Measurements from ENCODE around the gene LRP1B.

The LRP1B gene

GRCh38 chr2:140529706-140530105 is 1601.1 kb downstream of the LRP1B start:
- in situ Hi-C loops (cut with HindIII; ENCODE audit: low pct_ligation_motif_present, low pct_unique_long_range_greater_than_20kb, low sequenced_read_pairs) = no loop called here
- DNase-seq = no peak

GRCh38 chr2:140528982-140529381 is 1601.8 kb downstream of the LRP1B start:
- in situ Hi-C loops (cut with HindIII; ENCODE audit: low pct_ligation_motif_present, low pct_unique_long_range_greater_than_20kb, low sequenced_read_pairs) = no loop called here
- no peak for DNase-seq

GRCh38 chr2:140526575-140526974 is 1604.2 kb downstream of the LRP1B start:
- in situ Hi-C loops (cut with HindIII; ENCODE audit: low pct_ligation_motif_present, low pct_unique_long_range_greater_than_20kb, low sequenced_read_pairs) = no loop called here
- peak; percentile 86 for DNase-seq

GRCh38 chr2:140512106-140512505 is 1618.7 kb downstream of the LRP1B start:
- in situ Hi-C loops (cut with HindIII; ENCODE audit: low pct_ligation_motif_present, low pct_unique_long_range_greater_than_20kb, low sequenced_read_pairs) = no loop called here
- no peak for DNase-seq

- no peak for DNase-seq
- in situ Hi-C loops (cut with HindIII; ENCODE audit: low pct_ligation_motif_present, low pct_unique_long_range_greater_than_20kb, low sequenced_read_pairs) = no loop called here
Observed at GRCh38 chr2:140509765-140510164, 1621.1 kb downstream of the LRP1B start.

- in situ Hi-C loops (cut with HindIII; ENCODE audit: low pct_ligation_motif_present, low pct_unique_long_range_greater_than_20kb, low sequenced_read_pairs) = no loop called here
- no peak for DNase-seq
Observed at GRCh38 chr2:140508756-140509155, 1622.1 kb downstream of the LRP1B start.

GRCh38 chr2:140506606-140507005 is 1624.2 kb downstream of the LRP1B start:
- no peak for DNase-seq
- in situ Hi-C loops (cut with HindIII; ENCODE audit: low pct_ligation_motif_present, low pct_unique_long_range_greater_than_20kb, low sequenced_read_pairs) = no loop called here

GRCh38 chr2:140504601-140505000 is 1626.2 kb downstream of the LRP1B start:
- DNase-seq = no peak
- in situ Hi-C loops (cut with HindIII; ENCODE audit: low pct_ligation_motif_present, low pct_unique_long_range_greater_than_20kb, low sequenced_read_pairs) = no loop called here

- DNase-seq = peak; percentile 53
- in situ Hi-C loops (cut with HindIII; ENCODE audit: low pct_ligation_motif_present, low pct_unique_long_range_greater_than_20kb, low sequenced_read_pairs) = no loop called here
Observed at GRCh38 chr2:140502951-140503630, 1627.7 kb downstream of the LRP1B start.

GRCh38 chr2:140498360-140498759 is 1632.5 kb downstream of the LRP1B start:
- in situ Hi-C loops (cut with HindIII; ENCODE audit: low pct_ligation_motif_present, low pct_unique_long_range_greater_than_20kb, low sequenced_read_pairs) = no loop called here
- no peak for DNase-seq

- DNase-seq = no peak
- in situ Hi-C loops (cut with HindIII; ENCODE audit: low pct_ligation_motif_present, low pct_unique_long_range_greater_than_20kb, low sequenced_read_pairs) = no loop called here
Observed at GRCh38 chr2:140496714-140497113, 1634.1 kb downstream of the LRP1B start.

GRCh38 chr2:140491876-140492275 is 1638.9 kb downstream of the LRP1B start:
- in situ Hi-C loops (cut with HindIII; ENCODE audit: low pct_ligation_motif_present, low pct_unique_long_range_greater_than_20kb, low sequenced_read_pairs) = no loop called here
- DNase-seq = peak; percentile 49

- in situ Hi-C loops (cut with HindIII; ENCODE audit: low pct_ligation_motif_present, low pct_unique_long_range_greater_than_20kb, low sequenced_read_pairs) = no loop called here
- DNase-seq = no peak
Observed at GRCh38 chr2:140489193-140489592, 1641.6 kb downstream of the LRP1B start.

- no peak for DNase-seq
- in situ Hi-C loops (cut with HindIII; ENCODE audit: low pct_ligation_motif_present, low pct_unique_long_range_greater_than_20kb, low sequenced_read_pairs) = no loop called here
Observed at GRCh38 chr2:140481136-140481535, 1649.7 kb downstream of the LRP1B start.

- in situ Hi-C loops (cut with HindIII; ENCODE audit: low pct_ligation_motif_present, low pct_unique_long_range_greater_than_20kb, low sequenced_read_pairs) = no loop called here
- DNase-seq = no peak
Observed at GRCh38 chr2:140473851-140474250, 1657.0 kb downstream of the LRP1B start.

- in situ Hi-C loops (cut with HindIII; ENCODE audit: low pct_ligation_motif_present, low pct_unique_long_range_greater_than_20kb, low sequenced_read_pairs) = no loop called here
- no peak for DNase-seq
Observed at GRCh38 chr2:140472676-140473075, 1658.1 kb downstream of the LRP1B start.

GRCh38 chr2:140465301-140465700 is 1665.5 kb downstream of the LRP1B start:
- in situ Hi-C loops (cut with HindIII; ENCODE audit: low pct_ligation_motif_present, low pct_unique_long_range_greater_than_20kb, low sequenced_read_pairs) = no loop called here
- no peak for DNase-seq

GRCh38 chr2:140462990-140463389 is 1667.8 kb downstream of the LRP1B start:
- in situ Hi-C loops (cut with HindIII; ENCODE audit: low pct_ligation_motif_present, low pct_unique_long_range_greater_than_20kb, low sequenced_read_pairs) = no loop called here
- DNase-seq = no peak

GRCh38 chr2:140457483-140457882 is 1673.3 kb downstream of the LRP1B start:
- in situ Hi-C loops (cut with HindIII; ENCODE audit: low pct_ligation_motif_present, low pct_unique_long_range_greater_than_20kb, low sequenced_read_pairs) = no loop called here
- DNase-seq = no peak

- in situ Hi-C loops (cut with HindIII; ENCODE audit: low pct_ligation_motif_present, low pct_unique_long_range_greater_than_20kb, low sequenced_read_pairs) = no loop called here
- DNase-seq = no peak
Observed at GRCh38 chr2:140455315-140455714, 1675.5 kb downstream of the LRP1B start.

- peak; percentile 71 for DNase-seq
- in situ Hi-C loops (cut with HindIII; ENCODE audit: low pct_ligation_motif_present, low pct_unique_long_range_greater_than_20kb, low sequenced_read_pairs) = no loop called here
Observed at GRCh38 chr2:140454717-140455116, 1676.1 kb downstream of the LRP1B start.

All from ACHN (cell line).